OCI-LY1 (cell line): ENCODE results near the gene RASGEF1C.

Experiments
- H2AFZ ChIP-seq: fragments of 200-600 bp; sonication (generic), shearing (Covaris generic); 2 replicates; pipeline ENCODE4 v1.6.0; 2014; ENCODE audit warnings: antibody characterized with exemption, mild to moderate bottlenecking, low read length
- H3F3A ChIP-seq: fragments of 200-600 bp; sonication (generic), shearing (Covaris generic); 2 replicates; pipeline ENCODE4 v1.6.0; 2014; ENCODE audit warnings: mild to moderate bottlenecking, antibody characterized with exemption, low read length, moderate library complexity; ENCODE audit not compliant: insufficient read depth
- H3K27ac ChIP-seq: fragments of 200-600 bp; sonication (generic); 2 replicates; pipeline ENCODE4 v1.5.1; 2014; ENCODE audit warnings: low read length, mixed run types, mild to moderate bottlenecking, low read depth; ENCODE audit not compliant: poor library complexity, severe bottlenecking
- H3K27me3 ChIP-seq: fragments of 200-600 bp; sonication (generic); 2 replicates; pipeline ENCODE4 v1.6.0; 2014; ENCODE audit warnings: antibody characterized with exemption, mild to moderate bottlenecking, low read length, moderate library complexity; ENCODE audit not compliant: insufficient read depth
- H3K36me3 ChIP-seq: fragments of 200-600 bp; sonication (generic); 2 replicates; pipeline ENCODE4 v1.6.1; 2014; ENCODE audit warnings: mild to moderate bottlenecking, antibody characterized with exemption, low read length, moderate library complexity, mixed read lengths; ENCODE audit not compliant: insufficient read depth
- H3K4me1 ChIP-seq: fragments of 200-600 bp; sonication (generic); 2 replicates; pipeline ENCODE4 v1.5.1; 2014; ENCODE audit warnings: mild to moderate bottlenecking, low read length, moderate library complexity; ENCODE audit not compliant: insufficient read depth, severe bottlenecking
- H3K4me2 ChIP-seq: fragments of 200-600 bp; sonication (generic), shearing (Covaris generic); 2 replicates; pipeline ENCODE4 v1.6.1; 2014; ENCODE audit warnings: low read length
- H3K4me3 ChIP-seq: fragments of 200-600 bp; sonication (generic); 2 replicates; pipeline ENCODE4 v1.5.1; 2014; ENCODE audit warnings: low read length, low read depth, mild to moderate bottlenecking, mixed read lengths; ENCODE audit not compliant: poor library complexity, severe bottlenecking
- H3K79me2 ChIP-seq: fragments of 200-600 bp; shearing (Covaris generic); 2 replicates; pipeline ENCODE4 v1.6.1; 2016; ENCODE audit warnings: mixed run types, low read length, mixed read lengths; ENCODE audit not compliant: insufficient read depth
- H3K9ac ChIP-seq: fragments of 200-600 bp; sonication (generic), shearing (Covaris generic); 2 replicates; pipeline ENCODE4 v1.6.1; 2014; ENCODE audit warnings: mild to moderate bottlenecking, low read length, mixed read lengths
- H3K9me2 ChIP-seq: fragments of 200-600 bp; sonication (generic), shearing (Covaris generic); 2 replicates; pipeline ENCODE4 v1.6.1; 2014; ENCODE audit warnings: low read depth, mild to moderate bottlenecking, low read length, mixed read lengths
- H3K9me3 ChIP-seq: fragments of 200-600 bp; shearing (Covaris generic); 2 replicates; pipeline ENCODE4 v1.6.1; 2014; ENCODE audit warnings: low read length, mixed read lengths
- H4K20me1 ChIP-seq: fragments of 200-600 bp; sonication (generic), shearing (Covaris generic); 2 replicates; pipeline ENCODE4 v1.6.0; 2016; ENCODE audit warnings: mild to moderate bottlenecking, low read length; ENCODE audit not compliant: insufficient read depth
- CTCF ChIP-seq: fragments of 200-600 bp; sonication (generic), shearing (Covaris generic); IDR thresholded peaks from 2 replicates; pipeline ENCODE4 v1.5.1; 2017; ENCODE audit warnings: mild to moderate bottlenecking, antibody characterized with exemption, low read length, moderate library complexity, mixed read lengths
- EZH2 ChIP-seq: fragments of 200-600 bp; sonication (generic), shearing (Covaris generic); IDR thresholded peaks from 2 replicates; pipeline ENCODE4 v1.8.0; 2017; ENCODE audit warnings: borderline replicate concordance, mixed run types, mild to moderate bottlenecking, antibody characterized with exemption, low read length, moderate library complexity, mixed read lengths

The RASGEF1C gene

GRCh38 chr5:180099733-180100611 lies 109.0 kb downstream of the RASGEF1C start:
- no peaks in the 10 kb centered on the region for H3F3A ChIP-seq
- H3K4me1 ChIP-seq = no peaks in the 10 kb centered on the region
- no peaks in the 10 kb centered on the region for H3K9me3 ChIP-seq
- TF ChIP-seq EZH2 (no peak), CTCF (no peak)
- no peak overlapping the region for H3K27ac ChIP-seq
- no peaks in the 10 kb centered on the region for H3K36me3 ChIP-seq
- H3K27me3 ChIP-seq = no peaks in the 10 kb centered on the region; the same call in 1 of the 2 replicates
- H3K9me2 ChIP-seq = no peaks in the 10 kb centered on the region
- H2AFZ ChIP-seq = no peak overlapping the region
- no peak overlapping the region for H3K4me3 ChIP-seq
- H3K79me2 ChIP-seq = no peaks in the 10 kb centered on the region
- no peaks in the 10 kb centered on the region for H4K20me1 ChIP-seq
- no peak overlapping the region for H3K9ac ChIP-seq
- H3K4me2 ChIP-seq = no peak overlapping the region

DNA sequence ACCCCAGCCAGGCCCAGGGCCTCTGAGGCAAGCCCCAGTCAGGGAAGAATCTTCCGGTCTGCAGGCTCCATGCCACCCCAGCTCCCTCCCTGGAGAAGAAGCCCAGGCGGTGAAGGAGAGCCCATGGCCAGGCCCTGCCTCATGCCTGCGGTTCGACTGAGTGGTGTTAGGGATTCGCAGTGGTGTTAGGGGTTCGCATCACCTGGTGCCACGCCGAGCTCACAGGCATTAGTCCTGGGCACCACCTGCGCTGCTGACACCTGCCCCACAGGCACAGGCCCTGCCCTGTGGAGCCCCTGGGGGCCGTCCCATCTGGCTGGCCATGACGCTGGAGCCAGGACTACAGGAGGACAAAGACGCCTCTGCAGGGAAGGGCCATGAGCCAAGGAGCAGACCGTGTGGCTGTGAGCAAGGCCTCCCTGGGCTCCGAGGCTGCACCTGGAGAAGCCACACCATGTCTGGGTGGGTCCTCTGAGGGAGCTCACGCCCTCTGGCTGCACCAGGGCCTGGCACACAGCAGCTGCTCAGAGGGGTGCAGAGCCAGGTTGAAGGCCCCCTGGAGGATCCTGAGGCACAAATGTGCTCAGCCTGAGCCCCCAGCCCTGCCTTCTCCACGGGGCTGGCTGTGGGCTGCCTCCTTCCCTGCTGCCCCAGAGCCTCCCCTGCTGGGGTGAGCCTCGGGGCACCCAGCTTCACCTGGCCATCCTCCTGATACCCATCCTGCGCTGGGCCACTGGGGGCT lies 109.8 kb downstream of the RASGEF1C start:
- Histone ChIP-seq H3K4me1 (no peaks in the 10 kb centered on the region), H2AFZ (no peak overlapping the region), H3K9me3 (no peaks in the 10 kb centered on the region), H3K9me2 (no peaks in the 10 kb centered on the region), H3K4me2 (no peak overlapping the region), H3K4me3 (no peak overlapping the region), H3K36me3 (no peaks in the 10 kb centered on the region), H3K27ac (no peak overlapping the region), H3F3A (no peaks in the 10 kb centered on the region), H3K79me2 (no peaks in the 10 kb centered on the region), H3K27me3 (peaks cover 4% of the 10 kb centered on the region; the same call in 1 of the 2 replicates), H3K9ac (no peak overlapping the region), H4K20me1 (no peaks in the 10 kb centered on the region)
- TF ChIP-seq CTCF = no peak
- no peak for TF ChIP-seq EZH2

DNA sequence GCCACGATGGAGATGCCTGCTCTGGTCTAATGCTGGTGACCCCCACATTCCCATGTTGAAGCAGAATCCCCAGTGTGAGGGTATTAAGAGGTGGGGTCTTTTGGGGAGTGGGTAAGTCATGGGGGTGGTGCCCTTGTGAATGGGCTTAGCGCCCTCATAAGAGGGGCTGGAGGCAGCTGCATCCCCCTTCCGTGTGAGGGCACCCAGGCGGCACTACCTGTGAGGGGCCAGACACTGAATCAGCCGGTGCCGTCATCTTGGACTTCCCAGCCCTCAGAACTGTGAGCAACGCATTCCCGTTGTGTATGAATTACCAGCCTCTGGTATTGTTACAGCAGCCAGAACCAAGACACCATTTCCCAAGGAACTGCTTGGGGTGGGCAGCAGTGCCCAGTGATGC lies 110.5 kb downstream of the RASGEF1C start:
- Histone ChIP-seq H3F3A (no peaks in the 10 kb centered on the region), H3K27me3 (peaks cover 4% of the 10 kb centered on the region; the same call in 1 of the 2 replicates), H3K9ac (no peak overlapping the region), H2AFZ (no peak overlapping the region), H3K9me2 (no peaks in the 10 kb centered on the region), H3K79me2 (no peaks in the 10 kb centered on the region), H4K20me1 (no peaks in the 10 kb centered on the region), H3K36me3 (no peaks in the 10 kb centered on the region), H3K4me1 (no peaks in the 10 kb centered on the region), H3K4me3 (no peak overlapping the region), H3K9me3 (no peaks in the 10 kb centered on the region), H3K4me2 (no peak overlapping the region), H3K27ac (no peak overlapping the region)
- no peak for TF ChIP-seq CTCF
- no peak for TF ChIP-seq EZH2
